ENCODE measurements around the gene SCGN. TPM values are rescaled to one million over a fixed set of nuclear protein-coding genes. Genes with fewer than 3 reads are reported as not detected.

Gene SCGN
- total and polyA plus RNA-seq, 9 of the 15 experiments (the other 6 are each of a cell fraction or from before 2014, with no cell fraction given) = not detected

DNA sequence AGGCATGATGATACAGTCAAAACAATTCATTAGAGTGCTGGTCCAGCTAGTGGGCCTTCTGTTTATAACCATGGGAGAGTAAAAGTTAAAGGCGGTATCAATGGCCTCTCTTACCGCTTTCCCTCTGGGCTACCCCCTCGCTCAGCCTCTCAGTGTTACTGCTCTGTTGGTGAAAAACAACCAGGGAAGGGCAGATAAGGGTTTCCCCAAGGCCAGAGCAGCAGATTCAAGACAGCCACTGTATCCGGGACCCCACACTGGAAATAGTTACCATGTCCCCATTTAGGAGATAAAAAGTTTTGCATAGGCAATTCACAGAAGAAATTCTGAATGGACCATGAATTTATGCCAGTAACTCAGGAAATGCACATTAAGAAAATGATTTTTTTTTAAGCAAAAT lies 13.4 kb downstream of the SCGN start:
- H3K27me3 ChIP-seq (ENCODE audit: control insufficient read depth in 2 of 2, insufficient read depth in 2 of 2, low read length in 2 of 2) = peaks cover 0 to 5% of the 10 kb centered on the region in 2 experiments; a peak in 3 of 5 replicates
- no peaks in the 10 kb centered on the region for H3K9me1 ChIP-seq (ENCODE audit: control insufficient read depth, insufficient read depth, low read length)
- no peak overlapping the region for H3K9ac ChIP-seq (ENCODE audit: insufficient read depth in 1 of 2, low read depth in 2 of 2, low read length in 2 of 2)
- no peak overlapping the region for H3K4me2 ChIP-seq (ENCODE audit: insufficient read depth, low read length)
- H3K9me3 ChIP-seq (replicated peaks; ENCODE audit: control insufficient read depth, insufficient read depth, low read depth, low read length) = no peaks in the 10 kb centered on the region
- no peaks in the 10 kb centered on the region for H4K20me1 ChIP-seq (replicated peaks; ENCODE audit: control insufficient read depth, insufficient read depth, low read length)
- no peak for FAIRE-seq
- H3K4me3 ChIP-seq = no peak overlapping the region
- WGBS (ENCODE audit: insufficient coverage, low coverage, missing lambda C conversion rate) = 1% methylated on average over 4 of the region's 4 CpGs
- no peak for DNase-seq (ENCODE audit: extremely low read depth in 1 of 4, low spot score in 3 of 4)
- ChIA-PET POLR2A (no interaction called here), CTCF (ENCODE audit: low intra/inter-chr PET ratio) (no interaction called here)
- no peak for TF ChIP-seq POLR2AphosphoS2 (IDR thresholded peaks at IDR 0.05; ENCODE audit: low read length)
- TF ChIP-seq ZBTB17 (CRISPR knock-in tag; IDR thresholded peaks at IDR 0.05) = peak; percentile 92
- TF ChIP-seq KDM1A (IDR thresholded peaks at IDR 0.05) = no peak
- in situ Hi-C loops (cut with MboI) (no loop called here), intact Hi-C loops (cut with micrococcal nuclease) (no loop called here)
- BruUV-seq (replicated peaks) = no TSS peak
- no peak overlapping the region for H2AFZ ChIP-seq (ENCODE audit: low read depth, low read length)
- no peaks in the 10 kb centered on the region for H3K79me2 ChIP-seq (ENCODE audit: control insufficient read depth, insufficient read depth, low read length)
- no peak for ATAC-seq
- H3K4me1 ChIP-seq (replicated peaks in 1 of 2; ENCODE audit: control insufficient read depth in 2 of 2, insufficient read depth in 2 of 2, low read length in 2 of 2) = no peaks in the 10 kb centered on the region
- H3K27ac ChIP-seq (ENCODE audit: extremely low read depth, low read depth, low read length) = no peak overlapping the region
- no peaks in the 10 kb centered on the region for H3K36me3 ChIP-seq (ENCODE audit: control insufficient read depth, insufficient read depth, low read length)

GRCh38 chr6:25669413-25669812 lies 17.4 kb downstream of the SCGN start:
- intact Hi-C loops (cut with micrococcal nuclease) = no loop called here
- WGBS (ENCODE audit: insufficient coverage, low coverage, missing lambda C conversion rate) = 26% methylated on average over 5 of the region's 5 CpGs

More at GRCh38 chr6:25669413-25669812, 17.4 kb downstream of the SCGN start:
- ATAC-seq (no peak), DNase-seq (ENCODE audit: extremely low read depth in 1 of 4, low spot score in 3 of 4) (no peak), FAIRE-seq (no peak)
- in situ Hi-C loops (cut with MboI) = no loop called here
- BruUV-seq (replicated peaks) = no TSS peak
- no peaks in the 10 kb centered on the region for H3K36me3 ChIP-seq (ENCODE audit: control insufficient read depth, insufficient read depth, low read length)
- no peaks in the 10 kb centered on the region for H3K79me2 ChIP-seq (ENCODE audit: control insufficient read depth, insufficient read depth, low read length)
- no peak overlapping the region for H3K4me2 ChIP-seq (ENCODE audit: insufficient read depth, low read length)
- peaks cover 0 to 8% of the 10 kb centered on the region in 2 experiments; a peak in 2 of 5 replicates for H3K27me3 ChIP-seq (ENCODE audit: control insufficient read depth in 2 of 2, insufficient read depth in 2 of 2, low read length in 2 of 2)
- no peak overlapping the region for H2AFZ ChIP-seq (ENCODE audit: low read depth, low read length)
- H3K4me1 ChIP-seq (replicated peaks in 1 of 2; ENCODE audit: control insufficient read depth in 2 of 2, insufficient read depth in 2 of 2, low read length in 2 of 2) = no peaks in the 10 kb centered on the region
- no peaks in the 10 kb centered on the region for H4K20me1 ChIP-seq (replicated peaks; ENCODE audit: control insufficient read depth, insufficient read depth, low read length)
- no peak overlapping the region for H3K9ac ChIP-seq (ENCODE audit: insufficient read depth in 1 of 2, low read depth in 2 of 2, low read length in 2 of 2)
- H3K9me3 ChIP-seq (replicated peaks; ENCODE audit: control insufficient read depth, insufficient read depth, low read depth, low read length) = no peaks in the 10 kb centered on the region
- ChIA-PET POLR2A (interaction anchor here (1.0 kb wide), 1 partner anchor 8 kb away, joined by 4 read pairs; no protein-coding TSS in a partner anchor), CTCF (ENCODE audit: low intra/inter-chr PET ratio) (no interaction called here)
- no peak overlapping the region for H3K4me3 ChIP-seq
- TF ChIP-seq ZBTB49 (CRISPR knock-in tag; IDR thresholded peaks at IDR 0.05; ENCODE audit: borderline replicate concordance) = no peak
- no peak for TF ChIP-seq ZNF354B (CRISPR knock-in tag; IDR thresholded peaks at IDR 0.05)
- TF ChIP-seq USF1 (CRISPR knock-in tag; IDR thresholded peaks at IDR 0.05) = no peak
- TF ChIP-seq FOXK2 (conservative IDR thresholded peaks at IDR 0.05 in 1 of 2, IDR thresholded peaks at IDR 0.05 in 1 of 2; ENCODE audit: low read depth in 2 of 2) = no peak
- TF ChIP-seq PYGO2 (tag; IDR thresholded peaks at IDR 0.05) = no peak
- TF ChIP-seq, protein P1, sequence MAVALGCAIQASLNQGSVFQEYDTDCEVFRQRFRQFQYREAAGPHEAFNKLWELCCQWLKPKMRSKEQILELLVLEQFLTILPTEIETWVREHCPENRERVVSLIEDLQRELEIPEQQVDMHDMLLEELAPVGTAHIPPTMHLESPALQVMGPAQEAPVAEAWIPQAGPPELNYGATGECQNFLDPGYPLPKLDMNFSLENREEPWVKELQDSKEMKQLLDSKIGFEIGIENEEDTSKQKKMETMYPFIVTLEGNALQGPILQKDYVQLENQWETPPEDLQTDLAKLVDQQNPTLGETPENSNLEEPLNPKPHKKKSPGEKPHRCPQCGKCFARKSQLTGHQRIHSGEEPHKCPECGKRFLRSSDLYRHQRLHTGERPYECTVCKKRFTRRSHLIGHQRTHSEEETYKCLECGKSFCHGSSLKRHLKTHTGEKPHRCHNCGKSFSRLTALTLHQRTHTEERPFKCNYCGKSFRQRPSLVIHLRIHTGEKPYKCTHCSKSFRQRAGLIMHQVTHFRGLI (CRISPR knock-in tag; IDR thresholded peaks at IDR 0.05) = no peak
- no peak overlapping the region for H3K27ac ChIP-seq (ENCODE audit: extremely low read depth, low read depth, low read length)
- H3K9me1 ChIP-seq (ENCODE audit: control insufficient read depth, insufficient read depth, low read length) = no peaks in the 10 kb centered on the region

All from K562 (cell line).